H9 (cell line): ENCODE data around the gene SARS1. TPM values are rescaled to one million over a fixed set of nuclear protein-coding genes. Genes with fewer than 3 reads are reported as not detected.

Experiments used
- DNase-seq: peaks from one replicate; pipeline ENCODE4 v3.0.0-alpha.2; 2017
- H2AFZ ChIP-seq: one replicate; pipeline ENCODE4 v1.6.1; 2013; ENCODE audit warnings: mild to moderate bottlenecking, low read length, control low read depth, moderate library complexity
- H2AK5ac ChIP-seq: 2 replicates; pipeline ENCODE4 v1.6.1; 2013; ENCODE audit warnings: low read length, control low read depth, mixed read lengths; ENCODE audit not compliant: insufficient read length
- H2BK120ac ChIP-seq: one replicate; pipeline ENCODE4 v1.6.1; 2013; ENCODE audit warnings: low read depth, mild to moderate bottlenecking, low read length, control low read depth, inconsistent platforms; ENCODE audit not compliant: poor library complexity, severe bottlenecking
- H2BK12ac ChIP-seq: 2 replicates; pipeline ENCODE4 v1.6.1; 2013; ENCODE audit warnings: low read length, control low read depth, mixed read lengths, low read depth; ENCODE audit not compliant: insufficient read length
- H2BK15ac ChIP-seq: 2 replicates; pipeline ENCODE4 v1.6.1; 2013; ENCODE audit warnings: low read depth, low read length, control low read depth
- H2BK20ac ChIP-seq: one replicate; pipeline ENCODE4 v1.6.1; 2013; ENCODE audit warnings: low read depth, mild to moderate bottlenecking, low read length, control low read depth, inconsistent platforms; ENCODE audit not compliant: poor library complexity, severe bottlenecking
- H2BK5ac ChIP-seq: 2 replicates; pipeline ENCODE4 v1.6.1; 2013; ENCODE audit warnings: low read length, control low read depth, mixed read lengths; ENCODE audit not compliant: insufficient read length
- H3K14ac ChIP-seq: 2 replicates; pipeline ENCODE4 v1.6.1; 2013; ENCODE audit warnings: low read length, control low read depth; ENCODE audit not compliant: insufficient read depth
- H3K18ac ChIP-seq: 2 replicates; pipeline ENCODE4 v1.6.1; 2013; ENCODE audit warnings: low read depth, mild to moderate bottlenecking, mixed read lengths, low read length, control low read depth; ENCODE audit not compliant: insufficient read length
- H3K23ac ChIP-seq: 2 replicates; pipeline ENCODE4 v1.6.1; 2013; ENCODE audit warnings: low read length, control low read depth, mixed read lengths, low read depth; ENCODE audit not compliant: insufficient read length
- H3K23me2 ChIP-seq: 2 replicates; pipeline ENCODE4 v1.6.1; 2013; ENCODE audit warnings: low read depth, mild to moderate bottlenecking, mixed read lengths, low read length, control low read depth; ENCODE audit not compliant: insufficient read length, poor library complexity, severe bottlenecking
- H3K27ac ChIP-seq: 2 replicates; pipeline ENCODE4 v1.5.1; 2013; ENCODE audit warnings: low read length, control low read depth, mixed read lengths, low read depth; ENCODE audit not compliant: insufficient read length
- H3K27me3 ChIP-seq: 2 replicates; pipeline ENCODE4 v1.6.1; 2013; ENCODE audit warnings: low read length, control low read depth, inconsistent platforms; ENCODE audit not compliant: insufficient read depth
- H3K4ac ChIP-seq: 2 replicates; pipeline ENCODE4 v1.6.1; 2013; ENCODE audit warnings: low read depth, mild to moderate bottlenecking, control low read depth, inconsistent platforms, low read length, moderate library complexity
- H3K4me1 ChIP-seq: 2 replicates; pipeline ENCODE4 v1.6.1; 2013; ENCODE audit warnings: low read length, control low read depth, inconsistent platforms; ENCODE audit not compliant: insufficient read depth
- H3K4me2 ChIP-seq: 2 replicates; pipeline ENCODE4 v1.6.1; 2013; ENCODE audit warnings: low read length, control low read depth, mixed read lengths; ENCODE audit not compliant: insufficient read length, insufficient read depth
- H3K56ac ChIP-seq: 2 replicates; pipeline ENCODE4 v1.6.1; 2013; ENCODE audit warnings: low read depth, mild to moderate bottlenecking, mixed read lengths, low read length, control low read depth; ENCODE audit not compliant: insufficient read length
- H3K79me1 ChIP-seq: 2 replicates; pipeline ENCODE4 v1.6.1; 2013; ENCODE audit warnings: low read depth, mild to moderate bottlenecking, moderate library complexity, low read length, control low read depth, inconsistent platforms; ENCODE audit not compliant: insufficient read depth, poor library complexity, severe bottlenecking
- H3K79me2 ChIP-seq: 2 replicates; pipeline ENCODE4 v1.6.1; 2013; ENCODE audit warnings: low read length, control low read depth, inconsistent platforms; ENCODE audit not compliant: insufficient read depth
- H3K9ac ChIP-seq: 2 replicates; pipeline ENCODE4 v1.6.1; 2013; ENCODE audit warnings: low read length, control low read depth, mixed read lengths; ENCODE audit not compliant: insufficient read length; ENCODE audit errors: extremely low read depth
- H3K9me3 ChIP-seq: one replicate; pipeline ENCODE4 v1.6.1; 2013; ENCODE audit warnings: low read depth, low read length, inconsistent platforms; ENCODE audit not compliant: control insufficient read depth
- H3T11ph ChIP-seq: one replicate; pipeline ENCODE4 v1.6.1; 2013; ENCODE audit warnings: mild to moderate bottlenecking, low read length, control low read depth, inconsistent platforms
- H4K20me1 ChIP-seq: one replicate; pipeline ENCODE4 v1.6.1; 2013; ENCODE audit not compliant: control insufficient read depth, insufficient read length, insufficient read depth
- H4K5ac ChIP-seq: 2 replicates; pipeline ENCODE4 v1.6.1; 2013; ENCODE audit warnings: low read depth, mild to moderate bottlenecking, mixed read lengths, low read length, control low read depth; ENCODE audit not compliant: insufficient read length
- H4K8ac ChIP-seq: replicated peaks from 2 replicates; pipeline ENCODE4 v1.6.1; 2013; ENCODE audit warnings: low read length, control low read depth, mixed read lengths, low read depth; ENCODE audit not compliant: insufficient read length
- H4K91ac ChIP-seq: 2 replicates; pipeline ENCODE4 v1.6.1; 2013; ENCODE audit warnings: low read depth, mild to moderate bottlenecking, moderate library complexity, mixed read lengths, low read length, control low read depth; ENCODE audit not compliant: insufficient read length
- H3K27ac Mint-ChIP-seq, 3 experiments: 2 replicates in 2 of 3; 3 replicates in 1 of 3; pipeline ENCODE4 v1.8.0; 2020 to 2021; ENCODE audit warnings: mixed read lengths in 3 of 3, mild to moderate bottlenecking in 1 of 3, moderate library complexity in 1 of 3
- H3K27me3 Mint-ChIP-seq: 2 replicates; pipeline ENCODE4 v1.8.0; 2021; ENCODE audit warnings: low read depth, mild to moderate bottlenecking, moderate library complexity, mixed read lengths
- H3K36me3 Mint-ChIP-seq, 3 experiments: 2 replicates in 2 of 3; 3 replicates in 1 of 3; pipeline ENCODE4 v1.8.0; 2020 to 2021; ENCODE audit warnings: low read depth in 3 of 3, mixed read lengths in 3 of 3; ENCODE audit not compliant: insufficient read depth in 1 of 3
- H3K4me1 Mint-ChIP-seq, 2 experiments: 2 replicates each; pipeline ENCODE4 v1.8.0; 2020; ENCODE audit warnings: mixed read lengths in 2 of 2
- H3K4me3 Mint-ChIP-seq, 2 experiments: 2 replicates in 1 of 2; 3 replicates in 1 of 2; pipeline ENCODE4 v1.8.0; 2020 to 2021; ENCODE audit warnings: mild to moderate bottlenecking in 2 of 2, mixed read lengths in 2 of 2, moderate library complexity in 1 of 2
- H3K9me3 Mint-ChIP-seq, 2 experiments: 2 replicates in 1 of 2; 3 replicates in 1 of 2; pipeline ENCODE4 v1.8.0; 2020; ENCODE audit warnings: mild to moderate bottlenecking in 2 of 2, mixed read lengths in 2 of 2, moderate library complexity in 1 of 2
- WGBS: extraction: QIAGEN DNeasy Blood & Tissue Kit; methylation state at CpG from one replicate; pipeline ENCODE4 v1.1.7; 2013; ENCODE audit warnings: missing lambda C conversion rate, low lambda C conversion rate, mixed read lengths; ENCODE audit not compliant: insufficient read length; ENCODE audit errors: extremely low coverage; 5-methylcytosine and 5-hydroxymethylcytosine counted together
- total RNA-seq: library from RNA; stranded (reverse); gene quantifications from 2 replicates; pipeline ENCODE4 v1.2.1, GENCODE V29; 2021
- TF ChIP-seq, protein P1 (sequence below): fragments of 200-600 bp; sonication (generic); conservative IDR thresholded peaks from 3 replicates; pipeline ENCODE4 v1.8.0; 2021; ENCODE audit warnings: antibody characterized with exemption, mild to moderate bottlenecking

SARS1 gene
- total RNA-seq, 1 experiment from 2014 or later = 139 TPM

DNA sequence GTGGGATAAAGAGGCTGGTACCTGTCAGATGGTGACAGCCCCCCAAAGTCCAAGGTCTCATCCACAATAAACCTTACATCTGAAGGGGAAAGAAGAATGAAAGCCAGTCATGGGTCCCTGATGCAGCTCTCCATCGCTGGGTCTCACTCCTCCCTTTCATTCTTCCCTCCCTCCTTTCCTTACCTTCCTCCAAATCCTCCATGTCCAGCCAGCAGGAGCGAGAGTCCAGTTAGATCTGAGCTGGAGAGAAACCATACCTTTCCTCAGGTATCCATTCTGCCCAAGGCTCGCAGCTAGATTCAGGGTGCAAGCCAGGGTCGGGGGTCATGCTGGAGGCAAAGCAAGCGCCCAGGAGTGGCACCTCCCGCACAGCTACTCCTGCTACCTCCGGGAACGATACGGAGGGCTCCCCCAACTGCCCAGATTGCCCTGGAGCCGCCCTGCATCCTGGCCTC lies 68.8 kb downstream of the SARS1 start:
- Histone ChIP-seq H3K14ac (peak overlapping the region; percentile 80; the same call in 1 of the 2 replicates), H3K23ac (no peak overlapping the region), H3K9me3 (no peaks in the 10 kb centered on the region), H3K79me2 (peaks cover 2% of the 10 kb centered on the region; the same call in 1 of the 2 replicates), H3K4me1 (peaks cover 3% of the 10 kb centered on the region; the same call in 1 of the 2 replicates), H2BK12ac (no peak overlapping the region), H3K56ac (no peak overlapping the region), H3K18ac (peak overlapping the region; percentile 83), H2AFZ (no peak overlapping the region), H2BK120ac (no peak overlapping the region), H2BK15ac (no peak overlapping the region), H2BK5ac (no peak overlapping the region), H3K9ac (peak overlapping the region; percentile 69), H3K23me2 (peaks cover 13% of the 10 kb centered on the region), H3K4me2 (peak overlapping the region; percentile 92), H4K8ac (no peak overlapping the region), H4K5ac (no peak overlapping the region), H3K27me3 (no peaks in the 10 kb centered on the region), H2AK5ac (no peak overlapping the region), H3K4ac (no peak overlapping the region), H3T11ph (no peak overlapping the region), H3K79me1 (peaks cover 5% of the 10 kb centered on the region), H4K91ac (no peak overlapping the region), H2BK20ac (no peak overlapping the region), H3K27ac (no peak overlapping the region), H4K20me1 (no peaks in the 10 kb centered on the region)
- TF ChIP-seq, protein P1, sequence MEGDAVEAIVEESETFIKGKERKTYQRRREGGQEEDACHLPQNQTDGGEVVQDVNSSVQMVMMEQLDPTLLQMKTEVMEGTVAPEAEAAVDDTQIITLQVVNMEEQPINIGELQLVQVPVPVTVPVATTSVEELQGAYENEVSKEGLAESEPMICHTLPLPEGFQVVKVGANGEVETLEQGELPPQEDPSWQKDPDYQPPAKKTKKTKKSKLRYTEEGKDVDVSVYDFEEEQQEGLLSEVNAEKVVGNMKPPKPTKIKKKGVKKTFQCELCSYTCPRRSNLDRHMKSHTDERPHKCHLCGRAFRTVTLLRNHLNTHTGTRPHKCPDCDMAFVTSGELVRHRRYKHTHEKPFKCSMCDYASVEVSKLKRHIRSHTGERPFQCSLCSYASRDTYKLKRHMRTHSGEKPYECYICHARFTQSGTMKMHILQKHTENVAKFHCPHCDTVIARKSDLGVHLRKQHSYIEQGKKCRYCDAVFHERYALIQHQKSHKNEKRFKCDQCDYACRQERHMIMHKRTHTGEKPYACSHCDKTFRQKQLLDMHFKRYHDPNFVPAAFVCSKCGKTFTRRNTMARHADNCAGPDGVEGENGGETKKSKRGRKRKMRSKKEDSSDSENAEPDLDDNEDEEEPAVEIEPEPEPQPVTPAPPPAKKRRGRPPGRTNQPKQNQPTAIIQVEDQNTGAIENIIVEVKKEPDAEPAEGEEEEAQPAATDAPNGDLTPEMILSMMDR = no peak
- peak overlapping the region; percentile 99 to 100 for H3K4me3 Mint-ChIP-seq
- peak overlapping the region in 2 of 3 experiments; percentile 96 to 99; a peak in 2 of 7 replicates for H3K27ac Mint-ChIP-seq
- no peak for DNase-seq
- WGBS = no CpG with 5 or more reads among the region's 10 CpGs
- H3K36me3 Mint-ChIP-seq = peaks cover 18 to 31% (median 30%) of the 10 kb centered on the region in 3 experiments
- H3K9me3 Mint-ChIP-seq = peaks cover 0 to 2% of the 10 kb centered on the region in 2 experiments; a peak in 2 of 5 replicates
- H3K27me3 Mint-ChIP-seq = no peaks in the 10 kb centered on the region; the same call in 1 of the 2 replicates
- peaks cover 36 to 46% of the 10 kb centered on the region in 2 experiments for H3K4me1 Mint-ChIP-seq
